Thoracic aorta (tissue), 2 donors: ENCODE measurements around the gene USHBP1. TPM values are rescaled to one million over a fixed set of nuclear protein-coding genes. Genes with fewer than 3 reads are reported as not detected.

ENCODE experiments used
- ATAC-seq: fragments of 150-250 bp; one replicate; pipeline ENCODE4 v1.8.0; 2017; ENCODE audit warnings: low read depth; ENCODE audit not compliant: insufficient number of reproducible peaks, low FRiP score
- DNase-seq: peaks from one replicate; pipeline ENCODE4 v3.0.0-alpha.2; 2020; ENCODE audit warnings: low spot score
- H3K27ac ChIP-seq, 2 donors: fragments of 200-600 bp; sonication (generic); 1 replicate in 1 of 2; 2 replicates in 1 of 2; pipeline ENCODE4 v1.5.1; 2016; ENCODE audit warnings: mild to moderate bottlenecking in 2 of 2, moderate library complexity in 2 of 2
- H3K27me3 ChIP-seq: fragments of 200-600 bp; sonication (generic); replicated peaks from 2 replicates; pipeline ENCODE4 v1.6.0; 2016; ENCODE audit warnings: mild to moderate bottlenecking; ENCODE audit not compliant: insufficient read depth
- H3K36me3 ChIP-seq: fragments of 200-600 bp; sonication (generic); one replicate; pipeline ENCODE4 v1.5.1; 2016
- H3K4me1 ChIP-seq, 2 donors: fragments of 200-600 bp; sonication (generic); 1 replicate in 1 of 2; 2 replicates in 1 of 2; pipeline versions ENCODE4 v1.5.1 to v1.6.0; 2016; ENCODE audit warnings: low read depth in 2 of 2, mild to moderate bottlenecking in 1 of 2; ENCODE audit not compliant: control insufficient read depth in 1 of 2
- H3K4me3 ChIP-seq: fragments of 200-600 bp; sonication (generic); 2 replicates; pipeline ENCODE4 v1.5.1; 2016; ENCODE audit warnings: mild to moderate bottlenecking
- H3K9me3 ChIP-seq: fragments of 200-600 bp; sonication (generic); 2 replicates; pipeline ENCODE4 v1.5.1; 2016
- total RNA-seq, 2 donors: library from RNA; depleted of rRNA; stranded (reverse); fragments of >200 nt; gene quantifications; one replicate each; pipeline versions ENCODE4 v1.1.0 to v1.2.3, GENCODE V29; 2016
- TF ChIP-seq, protein P1 (sequence below): fragments of 200-600 bp; sonication (generic); IDR thresholded peaks from one replicate; pipeline ENCODE4 v1.5.1; 2019; ENCODE audit warnings: antibody characterized with exemption

The USHBP1 gene
- total RNA-seq, 2 donors from 2014 or later, result 3.5 to 4.0 TPM

DNA sequence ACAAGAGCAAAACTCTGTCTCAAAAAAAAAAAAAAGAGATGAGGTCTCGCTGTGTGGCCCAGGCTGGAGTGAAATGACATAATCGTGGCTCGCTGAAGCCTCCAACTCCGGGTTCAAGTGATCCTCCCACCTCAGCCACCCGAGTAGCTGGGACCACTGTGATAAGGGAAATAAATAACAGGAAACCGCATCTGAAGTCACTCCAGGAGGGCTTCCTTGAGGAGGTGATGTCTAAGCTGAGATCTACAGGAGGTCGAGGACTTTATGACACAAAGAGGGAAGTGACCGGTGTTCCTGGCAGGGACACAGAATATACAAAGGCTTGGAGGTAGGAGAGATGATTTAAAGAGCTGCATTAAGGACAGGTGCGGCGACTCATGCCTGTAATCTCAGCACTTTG is 9.9 kb downstream of the USHBP1 start:
- H3K27me3 ChIP-seq, result no peaks in the 10 kb centered on the region
- H3K4me1 ChIP-seq, result no peaks in the 10 kb centered on the region
- no peak overlapping the region for H3K27ac ChIP-seq
- no peak overlapping the region for H3K4me3 ChIP-seq
- ATAC-seq (no peak), DNase-seq (no peak)
- no peaks in the 10 kb centered on the region for H3K9me3 ChIP-seq
- H3K36me3 ChIP-seq, result no peaks in the 10 kb centered on the region
- TF ChIP-seq, protein P1, sequence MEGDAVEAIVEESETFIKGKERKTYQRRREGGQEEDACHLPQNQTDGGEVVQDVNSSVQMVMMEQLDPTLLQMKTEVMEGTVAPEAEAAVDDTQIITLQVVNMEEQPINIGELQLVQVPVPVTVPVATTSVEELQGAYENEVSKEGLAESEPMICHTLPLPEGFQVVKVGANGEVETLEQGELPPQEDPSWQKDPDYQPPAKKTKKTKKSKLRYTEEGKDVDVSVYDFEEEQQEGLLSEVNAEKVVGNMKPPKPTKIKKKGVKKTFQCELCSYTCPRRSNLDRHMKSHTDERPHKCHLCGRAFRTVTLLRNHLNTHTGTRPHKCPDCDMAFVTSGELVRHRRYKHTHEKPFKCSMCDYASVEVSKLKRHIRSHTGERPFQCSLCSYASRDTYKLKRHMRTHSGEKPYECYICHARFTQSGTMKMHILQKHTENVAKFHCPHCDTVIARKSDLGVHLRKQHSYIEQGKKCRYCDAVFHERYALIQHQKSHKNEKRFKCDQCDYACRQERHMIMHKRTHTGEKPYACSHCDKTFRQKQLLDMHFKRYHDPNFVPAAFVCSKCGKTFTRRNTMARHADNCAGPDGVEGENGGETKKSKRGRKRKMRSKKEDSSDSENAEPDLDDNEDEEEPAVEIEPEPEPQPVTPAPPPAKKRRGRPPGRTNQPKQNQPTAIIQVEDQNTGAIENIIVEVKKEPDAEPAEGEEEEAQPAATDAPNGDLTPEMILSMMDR, result no peak

DNA sequence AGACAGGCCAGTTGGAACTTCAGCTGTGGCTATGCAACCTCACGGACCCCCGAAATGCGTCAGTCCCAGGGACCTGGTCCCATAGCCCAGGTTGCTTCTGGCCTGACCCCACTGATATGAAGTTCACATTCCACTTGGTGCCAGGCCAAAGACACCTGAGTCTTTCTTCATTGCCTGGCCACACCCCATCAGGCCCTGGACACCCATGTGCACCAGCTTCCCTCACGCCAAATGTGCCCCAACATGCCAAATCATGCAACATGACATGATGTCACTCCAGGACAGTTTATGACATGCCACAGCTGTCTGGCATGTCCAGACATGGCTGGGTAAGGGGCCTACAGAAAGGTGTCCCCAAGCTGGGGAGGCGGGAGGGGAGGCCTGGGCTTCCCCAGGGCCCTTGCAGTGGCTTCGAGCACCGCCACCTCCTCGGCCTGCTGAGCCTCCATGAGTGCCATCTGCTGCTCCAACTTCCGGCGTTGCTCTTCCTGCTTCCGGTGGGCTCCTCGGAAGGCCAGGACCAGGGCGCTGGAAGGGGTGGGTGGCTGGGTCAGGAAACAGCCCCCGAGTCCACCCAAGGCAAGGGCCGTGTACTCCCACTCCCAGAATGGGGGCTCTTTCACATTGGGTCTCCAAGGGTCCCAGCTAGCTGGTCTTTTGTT is 14.5 kb downstream of the USHBP1 start:
- H3K4me1 ChIP-seq, result peaks cover 0 to 10% of the 10 kb centered on the region in 2 donors
- DNase-seq (no peak), ATAC-seq (no peak)
- no peak overlapping the region for H3K27ac ChIP-seq
- H3K36me3 ChIP-seq, result no peaks in the 10 kb centered on the region
- H3K4me3 ChIP-seq, result no peak overlapping the region
- H3K27me3 ChIP-seq, result no peaks in the 10 kb centered on the region
- TF ChIP-seq, protein P1, result no peak
- H3K9me3 ChIP-seq, result no peaks in the 10 kb centered on the region

DNA sequence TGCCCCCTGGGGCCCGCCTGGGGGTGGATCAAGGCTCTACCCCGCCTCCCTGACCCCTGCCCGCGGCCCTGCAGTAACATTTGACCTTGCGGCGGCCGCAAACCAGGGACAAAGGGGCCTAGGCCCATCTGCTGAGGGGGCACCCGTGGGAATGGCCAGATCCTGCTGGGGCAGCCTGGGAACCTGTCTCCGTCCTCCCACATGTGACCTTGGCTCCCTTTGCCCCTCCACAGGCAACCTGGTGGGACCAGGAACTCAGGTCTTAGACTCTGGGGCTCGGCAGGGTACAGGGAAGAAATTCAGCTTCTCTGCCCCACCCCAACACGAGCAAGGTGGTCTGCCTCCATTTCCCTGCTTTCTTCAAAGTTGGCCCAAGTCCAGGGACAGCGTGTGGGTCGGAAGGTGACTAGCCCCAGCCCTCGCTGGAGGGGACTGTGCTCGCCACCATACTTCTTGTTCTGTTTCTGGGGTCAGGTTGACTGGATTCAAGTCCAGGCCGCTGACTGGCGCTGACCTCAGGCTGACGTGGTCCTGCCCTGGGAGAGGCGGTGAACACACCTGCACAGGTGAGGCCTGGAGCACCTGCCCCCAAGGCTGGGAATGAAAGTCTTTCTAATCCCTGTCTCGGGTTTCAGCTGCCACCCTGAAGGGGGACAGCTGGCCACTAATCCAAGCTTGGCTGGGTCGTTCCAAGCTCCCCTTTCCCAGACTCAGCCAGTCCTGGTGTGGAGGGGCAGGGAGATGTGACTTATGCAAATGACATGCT is 16.4 kb downstream of the USHBP1 start:
- Histone ChIP-seq H3K4me3 (no peak overlapping the region), H3K36me3 (no peaks in the 10 kb centered on the region), H3K27ac (no peak overlapping the region), H3K9me3 (no peaks in the 10 kb centered on the region), H3K4me1 (peaks cover 0 to 18% of the 10 kb centered on the region in 2 donors), H3K27me3 (no peaks in the 10 kb centered on the region)
- DNase-seq, result no peak
- ATAC-seq, result no peak
- TF ChIP-seq, protein P1, result no peak

DNA sequence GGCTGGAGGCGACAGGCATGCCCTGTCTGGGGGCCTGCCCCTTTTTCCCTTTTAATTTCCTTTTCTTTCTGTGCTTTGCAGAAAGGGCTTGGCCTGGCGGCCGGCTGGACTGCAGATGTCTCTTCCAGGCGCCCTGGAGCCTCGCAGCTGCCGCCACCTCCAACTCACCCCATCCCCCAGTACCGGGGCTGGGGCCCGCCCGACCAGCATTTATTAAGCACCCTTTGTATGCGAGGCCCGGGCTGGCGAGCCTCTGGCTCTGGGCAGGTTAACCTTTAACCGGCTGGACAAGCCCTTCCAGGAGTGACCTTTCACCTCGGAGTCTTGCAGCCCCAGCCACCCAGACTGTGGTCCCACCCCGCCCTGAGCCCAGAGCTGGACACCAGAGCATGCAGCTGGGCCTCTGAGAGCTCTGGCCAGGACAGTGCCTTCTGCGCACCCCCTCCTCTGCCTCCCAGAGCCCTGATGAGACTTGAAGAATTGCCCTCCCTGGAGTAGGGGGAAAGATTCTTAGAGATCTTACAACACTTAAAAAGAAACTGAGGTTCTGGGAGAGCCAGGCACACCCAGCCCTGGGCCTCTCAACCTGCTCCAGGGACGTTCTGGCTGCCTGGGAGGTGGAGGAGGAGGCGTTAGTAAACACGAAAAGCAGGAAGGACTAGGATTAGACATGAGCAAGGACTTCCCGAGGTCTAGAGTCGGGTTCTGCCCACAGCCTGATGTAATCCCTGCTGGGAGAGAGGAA is 17.7 kb downstream of the USHBP1 start:
- ATAC-seq (no peak), DNase-seq (no peak)
- Histone ChIP-seq H3K36me3 (no peaks in the 10 kb centered on the region), H3K27ac (peak overlapping the region; percentile 65 to 76), H3K9me3 (no peaks in the 10 kb centered on the region), H3K27me3 (no peaks in the 10 kb centered on the region), H3K4me1 (peaks cover 11 to 31% of the 10 kb centered on the region in 2 donors), H3K4me3 (peak overlapping the region; percentile 86)
- TF ChIP-seq, protein P1, result no peak

DNA sequence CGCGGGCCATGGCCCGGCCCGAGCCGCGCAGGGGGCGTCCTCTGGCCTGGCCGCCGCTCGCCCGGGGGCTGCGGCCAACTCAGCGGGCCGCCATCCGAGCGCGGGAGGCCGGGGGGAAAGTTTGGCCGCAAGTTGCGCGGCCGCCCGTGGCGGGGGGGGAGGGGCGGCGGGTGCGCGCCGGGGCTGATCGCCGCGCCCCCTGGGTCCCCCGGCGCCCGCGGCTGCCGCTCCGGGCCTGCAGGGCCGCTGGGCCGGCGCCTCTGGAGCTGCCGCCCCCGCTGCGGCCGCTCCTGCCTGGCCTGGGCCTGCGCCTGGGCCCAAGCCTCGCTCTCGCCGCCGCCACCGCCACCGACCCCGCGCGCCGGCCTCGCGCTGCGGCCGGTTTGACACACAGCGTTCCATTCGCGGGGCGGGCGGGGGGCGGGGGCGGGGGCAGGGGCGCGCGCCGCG is 19.0 kb downstream of the USHBP1 start, which contains the start of gene NR2F6:
NR2F6 (minus strand) TSS at position 385 of the 450 bp plus-strand sequence. CDS start 699 bp downstream, outside the sequence.
- H3K27me3 ChIP-seq, result no peaks in the 10 kb centered on the region
- peak within 1 kb of the TSS; percentile 75 to 87 for H3K27ac ChIP-seq
- TF ChIP-seq, protein P1, result no peak
- DNase-seq, result no peak
- ATAC-seq, result no peak
- H3K9me3 ChIP-seq, result no peaks in the 10 kb centered on the region
- peaks cover 4% of the 10 kb centered on the region for H3K36me3 ChIP-seq
- peaks cover 18 to 40% of the 10 kb centered on the region in 2 donors for H3K4me1 ChIP-seq
- peak within 1 kb of the TSS; percentile 86 for H3K4me3 ChIP-seq
